Astrocyte (in vitro differentiated cells and primary cell): Measurements from ENCODE around the gene ADARB2.

ENCODE experiments used
- EZH2 ChIP-seq: IDR thresholded peaks from 2 replicates; pipeline ENCODE4 v1.6.1; 2012; ENCODE audit warnings: mild to moderate bottlenecking, low read length, inconsistent platforms; ENCODE audit not compliant: insufficient read depth
- TF ChIP-seq, protein P1 (sequence below): IDR thresholded peaks from 2 replicates; pipeline ENCODE4 v1.5.1; 2011; ENCODE audit warnings: low read depth, mild to moderate bottlenecking, inconsistent platforms, low read length, moderate library complexity; ENCODE audit not compliant: insufficient read depth

DNA sequence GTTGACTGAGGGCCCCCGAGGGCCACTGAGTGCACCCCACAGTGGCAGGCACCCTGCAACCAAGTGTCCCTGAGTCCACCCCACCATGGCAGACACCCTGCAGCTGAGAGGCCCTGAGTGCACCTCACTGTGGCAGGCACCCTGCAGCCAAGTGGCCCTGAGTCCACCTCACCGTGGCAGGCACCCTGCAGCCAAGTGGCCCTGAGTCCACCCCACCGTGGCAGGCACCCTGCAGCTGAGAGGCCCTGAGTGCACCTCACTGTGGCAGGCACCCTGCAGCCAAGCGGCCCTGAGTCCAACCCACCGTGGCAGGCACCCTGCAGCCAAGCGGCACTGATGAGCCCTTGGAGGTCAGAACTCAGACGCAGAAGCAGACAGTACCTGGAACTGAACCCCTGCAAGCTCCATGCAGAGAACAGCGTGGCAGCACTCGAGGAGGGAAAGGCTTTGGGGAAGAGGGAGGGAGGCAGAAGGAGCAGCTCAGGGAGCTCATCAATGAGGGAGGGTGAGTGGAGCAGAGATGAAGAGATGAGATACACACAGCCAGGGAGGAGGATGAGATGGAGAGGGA lies 524.7 kb downstream of the ADARB2 start:
- TF ChIP-seq, protein P1, sequence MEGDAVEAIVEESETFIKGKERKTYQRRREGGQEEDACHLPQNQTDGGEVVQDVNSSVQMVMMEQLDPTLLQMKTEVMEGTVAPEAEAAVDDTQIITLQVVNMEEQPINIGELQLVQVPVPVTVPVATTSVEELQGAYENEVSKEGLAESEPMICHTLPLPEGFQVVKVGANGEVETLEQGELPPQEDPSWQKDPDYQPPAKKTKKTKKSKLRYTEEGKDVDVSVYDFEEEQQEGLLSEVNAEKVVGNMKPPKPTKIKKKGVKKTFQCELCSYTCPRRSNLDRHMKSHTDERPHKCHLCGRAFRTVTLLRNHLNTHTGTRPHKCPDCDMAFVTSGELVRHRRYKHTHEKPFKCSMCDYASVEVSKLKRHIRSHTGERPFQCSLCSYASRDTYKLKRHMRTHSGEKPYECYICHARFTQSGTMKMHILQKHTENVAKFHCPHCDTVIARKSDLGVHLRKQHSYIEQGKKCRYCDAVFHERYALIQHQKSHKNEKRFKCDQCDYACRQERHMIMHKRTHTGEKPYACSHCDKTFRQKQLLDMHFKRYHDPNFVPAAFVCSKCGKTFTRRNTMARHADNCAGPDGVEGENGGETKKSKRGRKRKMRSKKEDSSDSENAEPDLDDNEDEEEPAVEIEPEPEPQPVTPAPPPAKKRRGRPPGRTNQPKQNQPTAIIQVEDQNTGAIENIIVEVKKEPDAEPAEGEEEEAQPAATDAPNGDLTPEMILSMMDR: no peak
- TF ChIP-seq EZH2: no peak
